Esophagus squamous epithelium (tissue), 5 donors: ENCODE results near the gene DNAJA1. TPM values are rescaled to one million over a fixed set of nuclear protein-coding genes. Genes with fewer than 3 reads are reported as not detected.

Experiments used
- DNase-seq: peaks from one replicate; lab custom pipeline; 2025; lab: John Stamatoyannopoulos, UW
- H3K27ac ChIP-seq, 4 donors: fragments of 200-600 bp; sonication (generic); one replicate each; pipeline ENCODE4 v1.5.1; 2016 to 2019; ENCODE audit warnings: mild to moderate bottlenecking in 1 of 4
- H3K27me3 ChIP-seq, 4 donors: fragments of 200-600 bp; sonication (generic); 1 replicate in 3 of 4; 2 replicates in 1 of 4; pipeline versions ENCODE4 v1.5.1 to v1.6.0; 2017 to 2021; ENCODE audit warnings: antibody characterized with exemption in 1 of 4
- H3K36me3 ChIP-seq, 3 donors: fragments of 200-600 bp; sonication (generic); one replicate each; pipeline ENCODE4 v1.5.1; 2016 to 2019
- H3K4me1 ChIP-seq, 3 donors: fragments of 200-600 bp; sonication (generic); one replicate each; pipeline ENCODE4 v1.5.1; 2017 to 2019
- H3K4me3 ChIP-seq, 4 donors: fragments of 200-600 bp; sonication (generic); 1 replicate in 3 of 4; 2 replicates in 1 of 4; pipeline ENCODE4 v1.5.1; 2016 to 2019; ENCODE audit warnings: mild to moderate bottlenecking in 2 of 4, moderate library complexity in 1 of 4
- H3K9me3 ChIP-seq, 3 donors: fragments of 200-600 bp; sonication (generic); one replicate each; pipeline ENCODE4 v1.5.1; 2016 to 2019
- POLR2A ChIP-seq, 4 donors: fragments of 450-650 bp; IDR thresholded peaks; one replicate each; pipeline ENCODE4 v1.6.1; 2017; ENCODE audit warnings: antibody characterized with exemption in 4 of 4, mild to moderate bottlenecking in 4 of 4, moderate library complexity in 3 of 4
- whole genome bisulfite sequencing, 2 donors: methylation state at CpG; one replicate each; pipeline ENCODE4 v1.1.5; 2018; 5-methylcytosine and 5-hydroxymethylcytosine counted together
- intact Hi-C: fragments of 100-400 bp; cut with DNase I; formaldehyde crosslinking; loops from one replicate; pipeline ENCODE4 v1.15.0; 2022
- total RNA-seq, 4 donors: library from RNA; depleted of rRNA; stranded (reverse); fragments of >200 nt; gene quantifications; one replicate each; pipeline ENCODE4 v1.1.0, GENCODE V29; 2016
- TF ChIP-seq, protein P1 (sequence below), 6 experiments: fragments of 450-650 bp in 4 of 6; fragments of 200-600 bp in 2 of 6; sonication (generic) in 2 of 6; IDR thresholded peaks; one replicate each; pipeline ENCODE4 v1.5.1; 2016 to 2019; ENCODE audit warnings: antibody characterized with exemption in 6 of 6, mild to moderate bottlenecking in 4 of 6, moderate library complexity in 4 of 6
- donor health status: DM: yes; HTN: yes; CAD: no.

DNAJA1 gene
- total RNA-seq, 4 donors from 2014 or later: 44.4 to 79.5 (median 58.3) TPM

DNA sequence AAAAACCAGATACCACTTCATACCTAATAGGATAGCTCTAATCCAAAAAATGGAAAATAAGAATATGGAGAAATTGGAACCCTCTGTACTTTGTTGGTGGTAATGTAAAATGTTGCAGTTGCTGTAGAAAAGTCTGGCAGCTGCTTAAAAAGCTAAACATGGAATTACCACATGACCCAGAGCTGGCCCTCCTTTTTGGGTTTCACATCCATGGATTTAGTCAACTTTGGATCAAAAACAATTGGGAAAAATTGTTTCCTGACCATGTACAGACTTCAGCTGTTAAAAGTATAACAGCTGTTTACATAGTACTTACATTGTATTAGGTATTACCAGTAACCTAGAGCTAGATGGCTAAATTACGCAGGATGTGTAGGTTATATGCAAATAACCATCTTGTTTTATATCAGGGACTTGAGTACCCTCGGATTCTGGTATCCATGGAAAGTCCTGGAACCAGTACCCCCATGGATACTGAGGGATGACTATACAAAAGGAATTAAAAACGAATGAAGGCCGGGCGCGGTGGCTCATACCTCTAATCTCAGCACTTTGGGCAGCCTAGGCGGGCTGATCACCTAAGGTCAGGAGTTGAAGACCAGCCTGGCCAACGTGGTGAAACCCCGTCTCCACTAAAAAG lies 15.8 kb downstream of the DNAJA1 start:
- Histone ChIP-seq H3K4me1 (peaks cover 6 to 28% (median 6%) of the 10 kb centered on the region in 3 donors), H3K4me3 (no peak overlapping the region), H3K36me3 (peaks cover 12 to 64% (median 35%) of the 10 kb centered on the region in 3 donors), H3K27me3 (no peaks in the 10 kb centered on the region), H3K27ac (no peak overlapping the region), H3K9me3 (no peaks in the 10 kb centered on the region)
- DNase-seq: no peak
- WGBS, 2 donors: 82 to 95% methylated on average over 6 to 9 of the region's 9 CpGs
- intact Hi-C loops: no loop called here
- no peak for TF ChIP-seq POLR2A (IDR thresholded peaks at IDR 0.05)
- TF ChIP-seq, protein P1, sequence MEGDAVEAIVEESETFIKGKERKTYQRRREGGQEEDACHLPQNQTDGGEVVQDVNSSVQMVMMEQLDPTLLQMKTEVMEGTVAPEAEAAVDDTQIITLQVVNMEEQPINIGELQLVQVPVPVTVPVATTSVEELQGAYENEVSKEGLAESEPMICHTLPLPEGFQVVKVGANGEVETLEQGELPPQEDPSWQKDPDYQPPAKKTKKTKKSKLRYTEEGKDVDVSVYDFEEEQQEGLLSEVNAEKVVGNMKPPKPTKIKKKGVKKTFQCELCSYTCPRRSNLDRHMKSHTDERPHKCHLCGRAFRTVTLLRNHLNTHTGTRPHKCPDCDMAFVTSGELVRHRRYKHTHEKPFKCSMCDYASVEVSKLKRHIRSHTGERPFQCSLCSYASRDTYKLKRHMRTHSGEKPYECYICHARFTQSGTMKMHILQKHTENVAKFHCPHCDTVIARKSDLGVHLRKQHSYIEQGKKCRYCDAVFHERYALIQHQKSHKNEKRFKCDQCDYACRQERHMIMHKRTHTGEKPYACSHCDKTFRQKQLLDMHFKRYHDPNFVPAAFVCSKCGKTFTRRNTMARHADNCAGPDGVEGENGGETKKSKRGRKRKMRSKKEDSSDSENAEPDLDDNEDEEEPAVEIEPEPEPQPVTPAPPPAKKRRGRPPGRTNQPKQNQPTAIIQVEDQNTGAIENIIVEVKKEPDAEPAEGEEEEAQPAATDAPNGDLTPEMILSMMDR (IDR thresholded peaks at IDR 0.05): no peak

DNA sequence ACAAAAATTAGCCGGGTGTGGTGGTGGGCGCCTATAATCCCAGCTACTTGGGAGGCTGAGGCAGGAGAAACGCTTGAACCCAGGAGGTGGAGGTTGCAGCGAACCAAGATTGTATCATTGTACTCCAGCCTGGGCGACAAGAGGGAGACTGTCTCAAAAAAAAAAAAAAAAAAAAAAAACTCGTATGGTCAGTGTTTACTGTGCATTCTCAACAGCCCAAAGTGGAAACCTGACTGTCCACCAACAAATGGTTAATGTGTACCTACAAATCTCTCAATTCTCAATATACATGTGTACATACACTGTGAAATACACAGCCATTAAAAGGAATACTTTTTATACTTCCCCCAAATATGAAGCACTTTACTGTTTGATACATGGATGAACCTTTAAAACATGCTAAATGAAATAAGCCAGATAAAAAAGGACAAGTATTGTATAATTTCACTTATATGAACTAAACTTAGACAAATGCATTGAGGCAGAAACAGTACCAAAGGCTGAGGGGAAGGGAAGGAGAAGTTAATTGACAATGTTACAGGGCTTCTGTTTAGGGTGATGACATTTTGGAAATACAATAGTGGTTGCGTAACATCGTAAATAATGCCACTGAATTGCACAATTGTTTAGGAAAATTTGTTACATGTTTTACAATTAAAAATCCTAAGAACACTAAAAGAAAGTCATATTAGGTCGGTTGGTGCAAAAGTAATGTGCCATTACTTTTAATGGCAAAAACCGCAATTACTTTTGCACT lies 16.5 kb downstream of the DNAJA1 start:
- intact Hi-C loops: no loop called here
- no peak for DNase-seq
- no peak overlapping the region for H3K4me3 ChIP-seq

DNA sequence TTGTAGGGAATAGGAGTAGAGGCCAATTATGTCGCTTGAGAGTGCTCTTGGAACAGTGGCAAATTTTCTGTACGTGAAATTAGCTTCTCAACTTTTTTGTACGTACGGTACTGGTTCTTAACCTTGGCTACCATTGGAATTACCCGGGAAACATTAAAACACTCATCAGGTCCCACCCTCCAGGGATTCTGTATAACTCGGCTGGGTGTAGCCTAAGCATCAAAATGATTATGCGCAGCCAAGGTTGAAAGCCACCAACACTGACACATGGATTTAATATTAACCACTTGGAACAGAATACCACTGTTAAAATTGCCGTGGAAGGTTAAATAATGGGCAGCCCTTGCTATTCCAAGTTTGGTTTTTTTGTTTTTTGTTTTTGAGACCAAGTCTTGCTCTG lies 17.4 kb downstream of the DNAJA1 start:
- H3K4me1 ChIP-seq: peaks cover 6 to 28% (median 6%) of the 10 kb centered on the region in 3 donors
- no peaks in the 10 kb centered on the region for H3K9me3 ChIP-seq
- 80 to 82% methylated on average over 8 of the region's 8 CpGs for WGBS, 2 donors
- intact Hi-C loops: no loop called here
- no peak overlapping the region for H3K27ac ChIP-seq
- H3K4me3 ChIP-seq: no peak overlapping the region
- H3K27me3 ChIP-seq: no peaks in the 10 kb centered on the region
- peaks cover 3 to 64% (median 26%) of the 10 kb centered on the region in 3 donors for H3K36me3 ChIP-seq
- no peak for DNase-seq
- no peak for TF ChIP-seq POLR2A (IDR thresholded peaks at IDR 0.05)
- TF ChIP-seq, protein P1 (IDR thresholded peaks at IDR 0.05): no peak

More for the DNA sequence above, 16.5 kb downstream of the DNAJA1 start:
- Histone ChIP-seq H3K36me3 (peaks cover 8 to 64% (median 34%) of the 10 kb centered on the region in 3 donors), H3K27me3 (no peaks in the 10 kb centered on the region), H3K27ac (no peak overlapping the region), H3K9me3 (no peaks in the 10 kb centered on the region), H3K4me1 (peaks cover 6 to 28% (median 6%) of the 10 kb centered on the region in 3 donors)
- WGBS, 2 donors: 72 to 73% methylated on average over 8 to 10 of the region's 10 CpGs
- TF ChIP-seq, protein P1 (IDR thresholded peaks at IDR 0.05): no peak
- no peak for TF ChIP-seq POLR2A (IDR thresholded peaks at IDR 0.05)

DNA sequence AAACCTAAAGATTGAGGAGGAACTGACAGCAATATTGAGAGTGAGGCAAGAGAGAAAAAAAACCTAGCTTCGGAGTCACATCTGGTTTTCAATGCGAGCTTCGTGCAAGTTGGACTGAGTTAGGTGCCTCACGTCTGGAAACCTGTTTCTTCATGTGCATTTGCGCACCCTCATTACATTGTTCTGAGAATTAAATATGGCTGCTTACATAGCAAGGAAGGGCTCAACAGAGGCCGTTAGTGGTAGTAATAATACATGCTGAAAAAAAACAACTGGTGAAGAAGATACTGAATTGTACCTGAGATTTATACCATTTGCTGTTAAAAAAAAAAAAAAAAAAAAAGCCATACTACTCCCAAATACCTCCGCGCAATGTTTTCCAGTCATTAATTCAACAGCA lies 18.6 kb downstream of the DNAJA1 start:
- Histone ChIP-seq H3K9me3 (no peaks in the 10 kb centered on the region), H3K27me3 (no peaks in the 10 kb centered on the region), H3K27ac (peak overlapping the region; percentile 94 to 96 (median 96)), H3K4me3 (peak overlapping the region; percentile 63 to 80 (median 74)), H3K36me3 (peaks cover 0 to 64% (median 20%) of the 10 kb centered on the region in 3 donors), H3K4me1 (peaks cover 6 to 28% (median 6%) of the 10 kb centered on the region in 3 donors)
- DNase-seq: no peak
- WGBS, 2 donors: 19 to 23% methylated on average over 8 of the region's 8 CpGs
- intact Hi-C loops: no loop called here
- no peak for TF ChIP-seq POLR2A (IDR thresholded peaks at IDR 0.05)
- TF ChIP-seq, protein P1 (IDR thresholded peaks at IDR 0.05): no peak
